SK-N-SH treated with all-trans-retinoic acid at 6 μM for 48 hours (cell line): ENCODE measurements around the gene ARHGAP1.

ENCODE experiments used
- ATAC-seq: fragments of 200-7000 bp; cut with Tn5 transposase; 3 replicates; pipeline ENCODE4 v1.9.1; 2020; ENCODE audit warnings: mild to moderate bottlenecking, moderate library complexity
- BACH2 ChIP-seq: fragments of 250-450 bp; sonication (Bioruptor Pico); IDR thresholded peaks from 2 replicates; pipeline ENCODE4 v1.9.0; 2021; ENCODE audit warnings: mild to moderate bottlenecking, borderline replicate concordance
- CREB5 ChIP-seq: fragments of 250-450 bp; sonication (Bioruptor Pico); IDR thresholded peaks from 2 replicates; pipeline ENCODE4 v1.5.1; 2020; ENCODE audit warnings: low read depth, mild to moderate bottlenecking, moderate library complexity
- CSDC2 ChIP-seq: fragments of 250-450 bp; sonication (Bioruptor Pico); IDR thresholded peaks from 2 replicates; pipeline ENCODE4 v1.5.0; 2020; ENCODE audit warnings: mild to moderate bottlenecking, moderate library complexity
- CSRNP3 ChIP-seq: fragments of 250-450 bp; sonication (Bioruptor Pico); IDR thresholded peaks from 2 replicates; pipeline ENCODE4 v1.5.1; 2021; ENCODE audit warnings: mild to moderate bottlenecking, moderate library complexity
- ESRRG ChIP-seq: fragments of 250-450 bp; sonication (Bioruptor Pico); IDR thresholded peaks from 2 replicates; pipeline ENCODE4 v1.6.1; 2021; ENCODE audit warnings: mild to moderate bottlenecking
- GLIS3 ChIP-seq: fragments of 250-450 bp; sonication (Bioruptor Pico); IDR thresholded peaks from 2 replicates; pipeline ENCODE4 v1.5.0; 2020; ENCODE audit warnings: mild to moderate bottlenecking, moderate library complexity
- ISL1 ChIP-seq: fragments of 250-450 bp; sonication (Bioruptor Pico); IDR thresholded peaks from 2 replicates; pipeline ENCODE4 v2.1.2; 2022; ENCODE audit warnings: mild to moderate bottlenecking, moderate library complexity
- OSR1 ChIP-seq: fragments of 250-450 bp; sonication (Bioruptor Pico); IDR thresholded peaks from 2 replicates; pipeline ENCODE4 v1.8.0; 2022; ENCODE audit warnings: moderate library complexity, mild to moderate bottlenecking, inconsistent platforms
- PATZ1 ChIP-seq: fragments of 250-450 bp; sonication (Bioruptor Pico); IDR thresholded peaks from 2 replicates; pipeline ENCODE4 v1.8.0; 2020; ENCODE audit warnings: mild to moderate bottlenecking, moderate library complexity, borderline replicate concordance
- PPARA ChIP-seq: fragments of 250-450 bp; sonication (Bioruptor Pico); IDR thresholded peaks from 2 replicates; pipeline ENCODE4 v1.5.0; 2020; ENCODE audit warnings: mild to moderate bottlenecking, borderline replicate concordance
- RARB ChIP-seq: fragments of 250-450 bp; sonication (Bioruptor Pico); IDR thresholded peaks from 2 replicates; pipeline ENCODE4 v1.8.0; 2021; ENCODE audit warnings: mild to moderate bottlenecking, moderate library complexity
- SNAI2 ChIP-seq: fragments of 250-450 bp; sonication (Bioruptor Pico); IDR thresholded peaks from 2 replicates; pipeline ENCODE4 v1.5.0; 2020; ENCODE audit warnings: mild to moderate bottlenecking, moderate library complexity
- TCF4 ChIP-seq: fragments of 250-450 bp; sonication (Bioruptor Pico); IDR thresholded peaks from 2 replicates; pipeline ENCODE4 v1.8.0; 2021; ENCODE audit warnings: mild to moderate bottlenecking, moderate library complexity, borderline replicate concordance
- TOX ChIP-seq: fragments of 250-450 bp; sonication (Bioruptor Pico); IDR thresholded peaks from 2 replicates; pipeline ENCODE4 v1.8.0; 2021; ENCODE audit warnings: mild to moderate bottlenecking, moderate library complexity, borderline replicate concordance
- ZFP3 ChIP-seq: fragments of 250-450 bp; sonication (Bioruptor Pico); IDR thresholded peaks from 2 replicates; pipeline ENCODE4 v1.5.0; 2020; ENCODE audit warnings: mild to moderate bottlenecking, moderate library complexity
- ZFP30 ChIP-seq: fragments of 450-650 bp; formaldehyde crosslinking; IDR thresholded peaks from 2 replicates; pipeline ENCODE4 v1.5.0; 2022; ENCODE audit warnings: mild to moderate bottlenecking, moderate library complexity
- ZNF565 ChIP-seq: fragments of 450-650 bp; formaldehyde crosslinking; conservative IDR thresholded peaks from 2 replicates; pipeline ENCODE4 v1.5.0; 2020; ENCODE audit warnings: low read depth, mild to moderate bottlenecking, moderate library complexity
- ZNF70 ChIP-seq: fragments of 450-650 bp; formaldehyde crosslinking; IDR thresholded peaks from 2 replicates; pipeline ENCODE4 v1.5.0; 2020; ENCODE audit warnings: mild to moderate bottlenecking, moderate library complexity
- ZNF8 ChIP-seq: fragments of 450-650 bp; formaldehyde crosslinking; IDR thresholded peaks from 2 replicates; pipeline ENCODE4 v1.5.0; 2020; ENCODE audit warnings: mild to moderate bottlenecking, moderate library complexity
- TF ChIP-seq, protein P1 (sequence below): fragments of 250-450 bp; sonication (Bioruptor Pico); IDR thresholded peaks from 2 replicates; pipeline ENCODE4 v1.8.0; 2021; ENCODE audit warnings: low read depth, mild to moderate bottlenecking, moderate library complexity, borderline replicate concordance
- TF ChIP-seq, protein P2 (sequence below): fragments of 250-450 bp; sonication (Bioruptor Pico); IDR thresholded peaks from 2 replicates; pipeline ENCODE4 v1.5.0; 2020; ENCODE audit warnings: mild to moderate bottlenecking, moderate library complexity

ARHGAP1 gene

DNA sequence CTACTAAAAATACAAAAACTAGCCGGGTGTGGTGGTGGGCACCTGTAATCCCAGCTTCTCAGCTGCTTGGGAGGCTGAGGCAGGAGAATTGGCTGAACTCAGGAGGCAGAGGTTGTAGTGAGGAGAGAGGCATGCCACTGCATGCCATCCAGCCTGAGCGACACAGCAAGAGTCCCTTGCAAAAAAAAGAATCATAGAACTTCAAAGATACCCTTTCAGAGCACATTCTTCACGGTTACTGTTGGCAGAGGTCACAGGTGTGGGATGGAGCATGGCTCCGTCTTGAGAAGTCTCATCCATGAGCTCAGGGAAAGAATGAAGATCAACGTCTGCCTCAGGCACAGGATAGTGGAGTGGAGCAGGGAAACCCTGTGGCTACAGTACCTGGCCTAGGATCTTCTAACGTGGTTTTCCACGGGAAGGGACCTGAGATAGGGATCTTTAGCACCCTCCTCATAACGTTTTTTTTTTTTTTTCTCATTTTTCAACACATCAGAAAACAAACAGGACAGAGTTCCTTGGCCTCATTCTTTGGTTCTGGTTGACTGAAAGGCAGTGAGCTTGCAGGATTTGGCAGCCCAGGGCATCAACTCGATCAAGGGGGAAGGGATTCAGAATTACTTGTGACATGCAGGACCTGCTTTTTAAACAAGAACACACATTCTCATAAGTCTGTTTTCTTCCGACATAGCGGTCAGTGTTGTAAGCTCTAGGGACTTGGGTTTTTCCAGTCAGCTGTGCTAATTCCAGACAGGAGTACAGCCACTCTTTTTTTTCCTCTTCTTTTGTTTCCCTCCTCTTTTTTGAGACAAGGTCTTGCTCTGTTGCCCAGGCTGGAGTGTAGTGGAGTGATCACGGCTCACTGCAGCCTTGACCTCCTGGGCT is 41.4 kb upstream of the ARHGAP1 start:
- ATAC-seq, result no peak
- TF ChIP-seq TCF4, result no peak

GRCh38 chr11:46738887-46739286 is 38.5 kb upstream of the ARHGAP1 start:
- ATAC-seq, result peak; percentile 21; the same call in 2 of the 3 replicates
- TF ChIP-seq ISL1 (CRISPR knock-in tag) (no peak), SNAI2 (no peak), PATZ1 (CRISPR knock-in tag) (no peak), ZNF70 (CRISPR knock-in tag) (no peak), ZFP3 (CRISPR knock-in tag) (no peak), CREB5 (CRISPR knock-in tag) (no peak), RARB (CRISPR knock-in tag) (no peak), PPARA (CRISPR knock-in tag) (no peak), BACH2 (no peak), TOX (CRISPR knock-in tag) (no peak), ESRRG (CRISPR knock-in tag) (no peak), CSDC2 (CRISPR knock-in tag) (no peak), ZNF8 (CRISPR knock-in tag) (no peak), GLIS3 (CRISPR knock-in tag) (no peak), OSR1 (CRISPR knock-in tag) (no peak), ZFP30 (CRISPR knock-in tag) (no peak)
- TF ChIP-seq, protein P1, sequence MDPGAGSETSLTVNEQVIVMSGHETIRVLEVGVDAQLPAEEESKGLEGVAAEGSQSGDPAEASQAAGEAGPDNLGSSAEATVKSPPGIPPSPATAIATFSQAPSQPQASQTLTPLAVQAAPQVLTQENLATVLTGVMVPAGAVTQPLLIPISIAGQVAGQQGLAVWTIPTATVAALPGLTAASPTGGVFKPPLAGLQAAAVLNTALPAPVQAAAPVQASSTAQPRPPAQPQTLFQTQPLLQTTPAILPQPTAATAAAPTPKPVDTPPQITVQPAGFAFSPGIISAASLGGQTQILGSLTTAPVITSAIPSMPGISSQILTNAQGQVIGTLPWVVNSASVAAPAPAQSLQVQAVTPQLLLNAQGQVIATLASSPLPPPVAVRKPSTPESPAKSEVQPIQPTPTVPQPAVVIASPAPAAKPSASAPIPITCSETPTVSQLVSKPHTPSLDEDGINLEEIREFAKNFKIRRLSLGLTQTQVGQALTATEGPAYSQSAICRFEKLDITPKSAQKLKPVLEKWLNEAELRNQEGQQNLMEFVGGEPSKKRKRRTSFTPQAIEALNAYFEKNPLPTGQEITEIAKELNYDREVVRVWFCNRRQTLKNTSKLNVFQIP (CRISPR knock-in tag), result no peak
- TF ChIP-seq, protein P2, sequence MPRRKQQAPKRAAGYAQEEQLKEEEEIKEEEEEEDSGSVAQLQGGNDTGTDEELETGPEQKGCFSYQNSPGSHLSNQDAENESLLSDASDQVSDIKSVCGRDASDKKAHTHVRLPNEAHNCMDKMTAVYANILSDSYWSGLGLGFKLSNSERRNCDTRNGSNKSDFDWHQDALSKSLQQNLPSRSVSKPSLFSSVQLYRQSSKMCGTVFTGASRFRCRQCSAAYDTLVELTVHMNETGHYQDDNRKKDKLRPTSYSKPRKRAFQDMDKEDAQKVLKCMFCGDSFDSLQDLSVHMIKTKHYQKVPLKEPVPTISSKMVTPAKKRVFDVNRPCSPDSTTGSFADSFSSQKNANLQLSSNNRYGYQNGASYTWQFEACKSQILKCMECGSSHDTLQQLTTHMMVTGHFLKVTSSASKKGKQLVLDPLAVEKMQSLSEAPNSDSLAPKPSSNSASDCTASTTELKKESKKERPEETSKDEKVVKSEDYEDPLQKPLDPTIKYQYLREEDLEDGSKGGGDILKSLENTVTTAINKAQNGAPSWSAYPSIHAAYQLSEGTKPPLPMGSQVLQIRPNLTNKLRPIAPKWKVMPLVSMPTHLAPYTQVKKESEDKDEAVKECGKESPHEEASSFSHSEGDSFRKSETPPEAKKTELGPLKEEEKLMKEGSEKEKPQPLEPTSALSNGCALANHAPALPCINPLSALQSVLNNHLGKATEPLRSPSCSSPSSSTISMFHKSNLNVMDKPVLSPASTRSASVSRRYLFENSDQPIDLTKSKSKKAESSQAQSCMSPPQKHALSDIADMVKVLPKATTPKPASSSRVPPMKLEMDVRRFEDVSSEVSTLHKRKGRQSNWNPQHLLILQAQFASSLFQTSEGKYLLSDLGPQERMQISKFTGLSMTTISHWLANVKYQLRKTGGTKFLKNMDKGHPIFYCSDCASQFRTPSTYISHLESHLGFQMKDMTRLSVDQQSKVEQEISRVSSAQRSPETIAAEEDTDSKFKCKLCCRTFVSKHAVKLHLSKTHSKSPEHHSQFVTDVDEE (CRISPR knock-in tag), result no peak

DNA sequence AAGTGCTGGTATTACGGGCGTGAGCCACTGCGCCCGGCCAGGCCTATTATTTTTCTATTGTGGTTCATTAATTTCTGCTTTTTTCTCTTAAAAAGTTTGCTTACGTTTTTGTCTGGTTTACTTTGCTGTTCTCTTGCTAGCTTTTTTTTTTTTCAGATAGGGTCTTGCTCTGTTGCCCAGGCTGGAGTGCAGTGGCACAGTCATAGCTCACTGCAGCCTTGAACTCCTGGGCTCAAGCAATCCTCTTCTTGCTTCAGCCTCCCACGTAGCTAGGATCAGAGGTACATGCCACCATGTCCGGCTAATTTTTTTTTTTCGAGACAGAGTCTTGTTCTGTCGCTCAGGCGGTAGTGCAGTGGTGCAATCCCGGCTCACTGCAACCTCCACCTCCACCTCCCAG is 37.3 kb upstream of the ARHGAP1 start:
- TF ChIP-seq PPARA (CRISPR knock-in tag), result no peak
- no peak for TF ChIP-seq SNAI2
- no peak for TF ChIP-seq CSDC2 (CRISPR knock-in tag)
- no peak for TF ChIP-seq CSRNP3
- no peak for TF ChIP-seq ZNF565
- TF ChIP-seq, all 23 proteins: peak for 0
- no peak for ATAC-seq
